ENCODE measurements around the gene TCERG1.

DNA sequence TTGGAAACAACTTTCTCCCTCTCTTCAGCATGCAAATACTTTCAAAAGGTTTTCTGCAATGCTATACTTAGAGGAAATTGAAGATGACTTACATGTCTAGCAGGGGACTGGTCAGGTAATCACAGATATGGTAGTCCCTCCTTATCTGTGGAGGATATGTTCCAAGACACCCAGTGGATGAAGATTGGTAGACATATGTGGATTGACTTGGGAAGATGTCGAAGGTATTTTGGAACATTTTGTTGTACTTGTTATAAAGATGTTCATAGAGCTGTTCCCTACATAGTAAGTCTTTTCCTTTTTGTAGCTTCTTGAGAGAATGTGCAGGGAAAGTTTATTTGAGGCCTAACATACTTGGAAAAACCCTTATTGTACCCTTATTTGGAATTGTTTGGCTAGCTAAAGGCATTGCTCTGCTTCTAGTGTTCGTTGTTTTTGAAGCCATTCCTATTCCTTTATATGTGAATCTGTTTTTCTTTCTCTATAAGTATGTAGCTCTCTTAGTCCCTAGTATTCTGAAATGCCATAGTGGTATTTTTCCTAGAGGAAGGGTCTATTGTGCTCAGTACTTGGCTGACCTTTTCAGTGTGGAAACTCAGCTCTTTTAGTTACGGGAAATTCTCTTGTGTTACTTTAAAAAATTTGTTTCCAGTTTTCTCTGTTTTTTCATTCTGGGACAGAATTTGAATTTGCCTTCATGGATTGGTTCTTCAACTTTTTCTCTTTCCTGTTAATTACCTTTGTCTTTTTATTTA is 43.1 kb downstream of the TCERG1 start:
- TF ChIP-seq, protein P1, sequence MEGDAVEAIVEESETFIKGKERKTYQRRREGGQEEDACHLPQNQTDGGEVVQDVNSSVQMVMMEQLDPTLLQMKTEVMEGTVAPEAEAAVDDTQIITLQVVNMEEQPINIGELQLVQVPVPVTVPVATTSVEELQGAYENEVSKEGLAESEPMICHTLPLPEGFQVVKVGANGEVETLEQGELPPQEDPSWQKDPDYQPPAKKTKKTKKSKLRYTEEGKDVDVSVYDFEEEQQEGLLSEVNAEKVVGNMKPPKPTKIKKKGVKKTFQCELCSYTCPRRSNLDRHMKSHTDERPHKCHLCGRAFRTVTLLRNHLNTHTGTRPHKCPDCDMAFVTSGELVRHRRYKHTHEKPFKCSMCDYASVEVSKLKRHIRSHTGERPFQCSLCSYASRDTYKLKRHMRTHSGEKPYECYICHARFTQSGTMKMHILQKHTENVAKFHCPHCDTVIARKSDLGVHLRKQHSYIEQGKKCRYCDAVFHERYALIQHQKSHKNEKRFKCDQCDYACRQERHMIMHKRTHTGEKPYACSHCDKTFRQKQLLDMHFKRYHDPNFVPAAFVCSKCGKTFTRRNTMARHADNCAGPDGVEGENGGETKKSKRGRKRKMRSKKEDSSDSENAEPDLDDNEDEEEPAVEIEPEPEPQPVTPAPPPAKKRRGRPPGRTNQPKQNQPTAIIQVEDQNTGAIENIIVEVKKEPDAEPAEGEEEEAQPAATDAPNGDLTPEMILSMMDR (conservative IDR thresholded peaks at IDR 0.05; ENCODE audit: low read depth, low read length): no peak
- no peak for TF ChIP-seq EZH2 (IDR thresholded peaks at IDR 0.05; ENCODE audit: borderline replicate concordance, low read depth, low read length, poor library complexity, severe bottlenecking)
